Muscle layer of colon (tissue), 2 donors: Measurements from ENCODE around the gene ARF6.

ENCODE experiments used
- H3K27ac ChIP-seq: one replicate; pipeline ENCODE4 v1.7.0; 2013; ENCODE audit warnings: low read depth, mild to moderate bottlenecking, low read length, moderate library complexity
- H3K27me3 ChIP-seq, 2 donors: one replicate each; pipeline ENCODE4 v1.7.0; 2013; ENCODE audit warnings: low read length in 2 of 2, mild to moderate bottlenecking in 2 of 2; ENCODE audit not compliant: insufficient read depth in 2 of 2, control insufficient read depth in 1 of 2
- H3K36me3 ChIP-seq: one replicate; pipeline ENCODE4 v1.7.0; 2013; ENCODE audit warnings: mild to moderate bottlenecking, low read length; ENCODE audit not compliant: insufficient read depth
- H3K4me1 ChIP-seq: one replicate; pipeline ENCODE4 v1.7.0; 2013; ENCODE audit warnings: mild to moderate bottlenecking, low read length; ENCODE audit not compliant: insufficient read depth
- H3K4me3 ChIP-seq, 2 donors: one replicate each; pipeline ENCODE4 v1.7.0; 2013; ENCODE audit warnings: low read length in 2 of 2, low read depth in 1 of 2, mild to moderate bottlenecking in 1 of 2, moderate library complexity in 1 of 2
- H3K9ac ChIP-seq: one replicate; pipeline ENCODE4 v1.7.0; 2013; ENCODE audit warnings: low read length
- H3K9me3 ChIP-seq: one replicate; pipeline ENCODE4 v1.7.0; 2013; ENCODE audit warnings: mild to moderate bottlenecking, low read length
- donor health status: abdominal sarcoma.
- donor health status: Adenocarcinoma of cecum.

ARF6 gene

GRCh38 chr14:49918706-49919105, 25.8 kb downstream of the ARF6 start:
- H3K9me3 ChIP-seq = no peaks in the 10 kb centered on the region
- no peak overlapping the region for H3K27ac ChIP-seq

GRCh38 chr14:49919825-49920659, 27.2 kb downstream of the ARF6 start:
- Histone ChIP-seq H3K27ac (no peak overlapping the region), H3K27me3 (no peaks in the 10 kb centered on the region), H3K4me1 (no peaks in the 10 kb centered on the region), H3K9me3 (no peaks in the 10 kb centered on the region), H3K36me3 (no peaks in the 10 kb centered on the region), H3K9ac (no peak overlapping the region), H3K4me3 (no peak overlapping the region)

More at GRCh38 chr14:49918706-49919105, 25.8 kb downstream of the ARF6 start:
- Histone ChIP-seq H3K36me3 (no peaks in the 10 kb centered on the region), H3K4me1 (no peaks in the 10 kb centered on the region), H3K27me3 (no peaks in the 10 kb centered on the region), H3K9ac (no peak overlapping the region), H3K4me3 (no peak overlapping the region)

- no peaks in the 10 kb centered on the region for H3K4me1 ChIP-seq
- no peak overlapping the region for H3K27ac ChIP-seq
- no peak overlapping the region for H3K4me3 ChIP-seq
- H3K9ac ChIP-seq = no peak overlapping the region
- no peaks in the 10 kb centered on the region for H3K27me3 ChIP-seq
- H3K36me3 ChIP-seq = no peaks in the 10 kb centered on the region
- H3K9me3 ChIP-seq = no peaks in the 10 kb centered on the region
Observed at GRCh38 chr14:49920935-49921334, 28.1 kb downstream of the ARF6 start.

- no peak overlapping the region for H3K9ac ChIP-seq
- no peak overlapping the region for H3K4me3 ChIP-seq
- H3K36me3 ChIP-seq = no peaks in the 10 kb centered on the region
- H3K4me1 ChIP-seq = no peaks in the 10 kb centered on the region
- H3K9me3 ChIP-seq = no peaks in the 10 kb centered on the region
- H3K27me3 ChIP-seq = no peaks in the 10 kb centered on the region
- no peak overlapping the region for H3K27ac ChIP-seq
Observed at GRCh38 chr14:49921401-49921800, 28.5 kb downstream of the ARF6 start.

- Histone ChIP-seq H3K9ac (no peak overlapping the region), H3K27ac (no peak overlapping the region), H3K4me3 (no peak overlapping the region), H3K36me3 (no peaks in the 10 kb centered on the region), H3K4me1 (no peaks in the 10 kb centered on the region), H3K27me3 (no peaks in the 10 kb centered on the region), H3K9me3 (no peaks in the 10 kb centered on the region)
Observed at GRCh38 chr14:49923442-49923841, 30.6 kb downstream of the ARF6 start.

- no peak overlapping the region for H3K4me3 ChIP-seq
- H3K4me1 ChIP-seq = no peaks in the 10 kb centered on the region
- H3K27ac ChIP-seq = no peak overlapping the region
- no peaks in the 10 kb centered on the region for H3K36me3 ChIP-seq
- no peaks in the 10 kb centered on the region for H3K27me3 ChIP-seq
- H3K9me3 ChIP-seq = no peaks in the 10 kb centered on the region
- H3K9ac ChIP-seq = no peak overlapping the region
Observed at GRCh38 chr14:49923881-49924280, 31.0 kb downstream of the ARF6 start.

GRCh38 chr14:49924852-49925251, 32.0 kb downstream of the ARF6 start:
- no peaks in the 10 kb centered on the region for H3K27me3 ChIP-seq
- H3K27ac ChIP-seq = no peak overlapping the region
- H3K9ac ChIP-seq = no peak overlapping the region
- H3K4me3 ChIP-seq = no peak overlapping the region
- no peaks in the 10 kb centered on the region for H3K36me3 ChIP-seq
- no peaks in the 10 kb centered on the region for H3K9me3 ChIP-seq
- H3K4me1 ChIP-seq = no peaks in the 10 kb centered on the region

- Histone ChIP-seq H3K36me3 (no peaks in the 10 kb centered on the region), H3K27me3 (no peaks in the 10 kb centered on the region), H3K9me3 (no peaks in the 10 kb centered on the region), H3K4me3 (no peak overlapping the region), H3K4me1 (no peaks in the 10 kb centered on the region), H3K27ac (no peak overlapping the region), H3K9ac (no peak overlapping the region)
Observed at GRCh38 chr14:49926803-49927202, 33.9 kb downstream of the ARF6 start.

GRCh38 chr14:49928015-49928414, 35.1 kb downstream of the ARF6 start:
- Histone ChIP-seq H3K4me1 (no peaks in the 10 kb centered on the region), H3K27me3 (no peaks in the 10 kb centered on the region), H3K27ac (no peak overlapping the region), H3K36me3 (no peaks in the 10 kb centered on the region), H3K4me3 (no peak overlapping the region), H3K9me3 (no peaks in the 10 kb centered on the region), H3K9ac (no peak overlapping the region)

GRCh38 chr14:49930720-49931119, 37.8 kb downstream of the ARF6 start:
- no peaks in the 10 kb centered on the region for H3K4me1 ChIP-seq
- H3K27ac ChIP-seq = no peak overlapping the region
- H3K36me3 ChIP-seq = no peaks in the 10 kb centered on the region

GRCh38 chr14:49931523-49931922, 38.6 kb downstream of the ARF6 start:
- H3K4me1 ChIP-seq = no peaks in the 10 kb centered on the region
- no peak overlapping the region for H3K4me3 ChIP-seq
- no peaks in the 10 kb centered on the region for H3K36me3 ChIP-seq
- no peak overlapping the region for H3K27ac ChIP-seq
- no peaks in the 10 kb centered on the region for H3K9me3 ChIP-seq
- H3K27me3 ChIP-seq = no peaks in the 10 kb centered on the region
- no peak overlapping the region for H3K9ac ChIP-seq

More at GRCh38 chr14:49930720-49931119, 37.8 kb downstream of the ARF6 start:
- no peak overlapping the region for H3K4me3 ChIP-seq
- H3K9me3 ChIP-seq = no peaks in the 10 kb centered on the region
- no peaks in the 10 kb centered on the region for H3K27me3 ChIP-seq
- no peak overlapping the region for H3K9ac ChIP-seq

GRCh38 chr14:49933128-49933527, 40.2 kb downstream of the ARF6 start:
- no peaks in the 10 kb centered on the region for H3K27me3 ChIP-seq
- no peak overlapping the region for H3K9ac ChIP-seq
- H3K27ac ChIP-seq = no peak overlapping the region
- no peaks in the 10 kb centered on the region for H3K9me3 ChIP-seq
- no peaks in the 10 kb centered on the region for H3K36me3 ChIP-seq
- H3K4me1 ChIP-seq = no peaks in the 10 kb centered on the region
- H3K4me3 ChIP-seq = no peak overlapping the region
